ENCODE results near the gene CDH24. TPM values are rescaled to one million over a fixed set of nuclear protein-coding genes. Genes with fewer than 3 reads are reported as not detected.

The CDH24 gene
- total and polyA plus RNA-seq, 9 of the 15 experiments (the other 6 are each of a cell fraction or from before 2014, with no cell fraction given), result 0.04 to 16.2 (median 4.9) TPM

GRCh38 chr14:23006544-23007419 is 50.5 kb downstream of the CDH24 start (continued):
- TF ChIP-seq SMAD4 (CRISPR knock-in tag; conservative IDR thresholded peaks at IDR 0.05), result peak; percentile 83
- TF ChIP-seq BCOR (IDR thresholded peaks at IDR 0.05), result peak; percentile 53
- TF ChIP-seq SLC30A9 (CRISPR knock-in tag; IDR thresholded peaks at IDR 0.05), result no peak
- peak; percentile 72 for TF ChIP-seq ETV5 (CRISPR knock-in tag; IDR thresholded peaks at IDR 0.05; ENCODE audit: low read depth)
- 0 out of 2 replicates have a peak, but pooled peaks have one; percentile 4 for TF ChIP-seq EP300 (IDR thresholded peaks at IDR 0.05; ENCODE audit: low read length)
- TF ChIP-seq CHD2 (IDR thresholded peaks at IDR 0.05; ENCODE audit: low read depth, low read length), result peak; percentile 77
- peak; percentile 81; the same call in 1 of the 2 replicates for TF ChIP-seq ZBTB2 (IDR thresholded peaks at IDR 0.05)
- peak; percentile 83 for TF ChIP-seq CREM (IDR thresholded peaks at IDR 0.05; ENCODE audit: low read depth)
- peak; percentile 51; the same call in 1 of the 2 replicates for TF ChIP-seq KLF6 (CRISPR knock-in tag; IDR thresholded peaks at IDR 0.05; ENCODE audit: borderline replicate concordance)
- TF ChIP-seq ZBTB11 (CRISPR knock-in tag; IDR thresholded peaks at IDR 0.05), result peak in 1 of 3 experiments; percentile 75; a peak in 1 of 6 replicates
- no peak for TF ChIP-seq RERE (CRISPR knock-in tag; IDR thresholded peaks at IDR 0.05; ENCODE audit: borderline replicate concordance)
- 0 out of 2 replicates have a peak, but pooled peaks have one; percentile 22 for TF ChIP-seq TRIM28 (IDR thresholded peaks at IDR 0.05)
- no peak for TF ChIP-seq COPS2 (conservative IDR thresholded peaks at IDR 0.05)
- no peak for TF ChIP-seq ID3 (CRISPR knock-in tag; IDR thresholded peaks at IDR 0.05)
- peak; percentile 41; the same call in 1 of the 2 replicates for TF ChIP-seq ID3 (tag; IDR thresholded peaks at IDR 0.05)
- TF ChIP-seq POLR3A (IDR thresholded peaks at IDR 0.05; ENCODE audit: borderline replicate concordance, extremely low read depth, insufficient read depth, insufficient read length), result no peak
